PC-3 (cell line): ENCODE results near the gene DRAXIN.

ENCODE experiments used
- CTCF ChIP-seq: fragments of 300-600 bp; sonication (generic); conservative IDR thresholded peaks from 2 replicates; pipeline ENCODE4 v1.5.1; 2017; ENCODE audit warnings: antibody characterized with exemption, low read depth, mild to moderate bottlenecking, low read length
- EZH2 ChIP-seq: fragments of 300-600 bp; sonication (generic); IDR thresholded peaks from one replicate; pipeline ENCODE4 v1.6.1; 2017; ENCODE audit warnings: antibody characterized with exemption, mild to moderate bottlenecking, low read length; ENCODE audit not compliant: unreplicated experiment
- EZH2phosphoT487 ChIP-seq: fragments of 300-600 bp; sonication (generic); IDR thresholded peaks from 2 replicates; pipeline ENCODE4 v1.6.1; 2018; ENCODE audit warnings: mild to moderate bottlenecking, antibody characterized with exemption, low read length, borderline replicate concordance

GRCh38 chr1:11670747-11671146 lies 20.8 kb upstream of the DRAXIN start:
- TF ChIP-seq EZH2 (no peak), CTCF (no peak), EZH2phosphoT487 (no peak)
